GM06990 (cell line): ENCODE data around the gene RBM8A.
A peak's percentile ranks its signal among the peaks of the same experiment; 100 is the strongest.

Experiments
- DNase-seq: peaks from one replicate; pipeline ENCODE4 v3.0.0-alpha.2; 2011; ENCODE audit not compliant: insufficient read length; ENCODE audit errors: extremely low read depth
- H3K27me3 ChIP-seq: replicated peaks from 2 replicates; pipeline ENCODE4 v1.6.0; 2011; ENCODE audit warnings: low read length; ENCODE audit not compliant: control insufficient read depth, insufficient read depth
- H3K36me3 ChIP-seq: 2 replicates; pipeline ENCODE4 v1.5.1; 2011; ENCODE audit warnings: low read length; ENCODE audit not compliant: control insufficient read depth, insufficient read depth
- H3K4me3 ChIP-seq: replicated peaks from 2 replicates; pipeline ENCODE4 v1.5.1; 2011; ENCODE audit warnings: low read depth, mild to moderate bottlenecking, control low read depth, low read length
- CTCF ChIP-seq: IDR thresholded peaks from 2 replicates; pipeline ENCODE4 v1.5.1; 2011; ENCODE audit warnings: low read length, control low read depth, mild to moderate bottlenecking, inconsistent platforms; ENCODE audit not compliant: insufficient read depth, poor library complexity, severe bottlenecking

Gene RBM8A

GRCh38 chr1:145877923-145878486, 49.3 kb downstream of the RBM8A start:
- Histone ChIP-seq H3K4me3 (no peak overlapping the region), H3K27me3 (no peaks in the 10 kb centered on the region; the same call in 1 of the 2 replicates), H3K36me3 (no peaks in the 10 kb centered on the region)
- no peak for DNase-seq
- no peak for TF ChIP-seq CTCF

GRCh38 chr1:145874646-145875045, 52.6 kb downstream of the RBM8A start:
- H3K27me3 ChIP-seq = no peaks in the 10 kb centered on the region; the same call in none of the 2 replicates
- H3K4me3 ChIP-seq = no peak overlapping the region
- no peak for TF ChIP-seq CTCF
- H3K36me3 ChIP-seq = no peaks in the 10 kb centered on the region
- no peak for DNase-seq

- Histone ChIP-seq H3K4me3 (peak overlapping the region; percentile 39), H3K27me3 (no peaks in the 10 kb centered on the region; the same call in none of the 2 replicates), H3K36me3 (no peaks in the 10 kb centered on the region)
- TF ChIP-seq CTCF = no peak
- DNase-seq = peak; percentile 26
Measured at GRCh38 chr1:145871994-145872924, 55.0 kb downstream of the RBM8A start.
